Measurements from ENCODE around the gene LDHAL6B. TPM values are rescaled to one million over a fixed set of nuclear protein-coding genes. Genes with fewer than 3 reads are reported as not detected.

LDHAL6B gene
- total and polyA plus RNA-seq, 2 experiments from 2014 or later, result not detected

- no peak for TF ChIP-seq EZH2phosphoT487 (IDR thresholded peaks at IDR 0.05; ENCODE audit: unreplicated experiment)
- TF ChIP-seq, protein P1, sequence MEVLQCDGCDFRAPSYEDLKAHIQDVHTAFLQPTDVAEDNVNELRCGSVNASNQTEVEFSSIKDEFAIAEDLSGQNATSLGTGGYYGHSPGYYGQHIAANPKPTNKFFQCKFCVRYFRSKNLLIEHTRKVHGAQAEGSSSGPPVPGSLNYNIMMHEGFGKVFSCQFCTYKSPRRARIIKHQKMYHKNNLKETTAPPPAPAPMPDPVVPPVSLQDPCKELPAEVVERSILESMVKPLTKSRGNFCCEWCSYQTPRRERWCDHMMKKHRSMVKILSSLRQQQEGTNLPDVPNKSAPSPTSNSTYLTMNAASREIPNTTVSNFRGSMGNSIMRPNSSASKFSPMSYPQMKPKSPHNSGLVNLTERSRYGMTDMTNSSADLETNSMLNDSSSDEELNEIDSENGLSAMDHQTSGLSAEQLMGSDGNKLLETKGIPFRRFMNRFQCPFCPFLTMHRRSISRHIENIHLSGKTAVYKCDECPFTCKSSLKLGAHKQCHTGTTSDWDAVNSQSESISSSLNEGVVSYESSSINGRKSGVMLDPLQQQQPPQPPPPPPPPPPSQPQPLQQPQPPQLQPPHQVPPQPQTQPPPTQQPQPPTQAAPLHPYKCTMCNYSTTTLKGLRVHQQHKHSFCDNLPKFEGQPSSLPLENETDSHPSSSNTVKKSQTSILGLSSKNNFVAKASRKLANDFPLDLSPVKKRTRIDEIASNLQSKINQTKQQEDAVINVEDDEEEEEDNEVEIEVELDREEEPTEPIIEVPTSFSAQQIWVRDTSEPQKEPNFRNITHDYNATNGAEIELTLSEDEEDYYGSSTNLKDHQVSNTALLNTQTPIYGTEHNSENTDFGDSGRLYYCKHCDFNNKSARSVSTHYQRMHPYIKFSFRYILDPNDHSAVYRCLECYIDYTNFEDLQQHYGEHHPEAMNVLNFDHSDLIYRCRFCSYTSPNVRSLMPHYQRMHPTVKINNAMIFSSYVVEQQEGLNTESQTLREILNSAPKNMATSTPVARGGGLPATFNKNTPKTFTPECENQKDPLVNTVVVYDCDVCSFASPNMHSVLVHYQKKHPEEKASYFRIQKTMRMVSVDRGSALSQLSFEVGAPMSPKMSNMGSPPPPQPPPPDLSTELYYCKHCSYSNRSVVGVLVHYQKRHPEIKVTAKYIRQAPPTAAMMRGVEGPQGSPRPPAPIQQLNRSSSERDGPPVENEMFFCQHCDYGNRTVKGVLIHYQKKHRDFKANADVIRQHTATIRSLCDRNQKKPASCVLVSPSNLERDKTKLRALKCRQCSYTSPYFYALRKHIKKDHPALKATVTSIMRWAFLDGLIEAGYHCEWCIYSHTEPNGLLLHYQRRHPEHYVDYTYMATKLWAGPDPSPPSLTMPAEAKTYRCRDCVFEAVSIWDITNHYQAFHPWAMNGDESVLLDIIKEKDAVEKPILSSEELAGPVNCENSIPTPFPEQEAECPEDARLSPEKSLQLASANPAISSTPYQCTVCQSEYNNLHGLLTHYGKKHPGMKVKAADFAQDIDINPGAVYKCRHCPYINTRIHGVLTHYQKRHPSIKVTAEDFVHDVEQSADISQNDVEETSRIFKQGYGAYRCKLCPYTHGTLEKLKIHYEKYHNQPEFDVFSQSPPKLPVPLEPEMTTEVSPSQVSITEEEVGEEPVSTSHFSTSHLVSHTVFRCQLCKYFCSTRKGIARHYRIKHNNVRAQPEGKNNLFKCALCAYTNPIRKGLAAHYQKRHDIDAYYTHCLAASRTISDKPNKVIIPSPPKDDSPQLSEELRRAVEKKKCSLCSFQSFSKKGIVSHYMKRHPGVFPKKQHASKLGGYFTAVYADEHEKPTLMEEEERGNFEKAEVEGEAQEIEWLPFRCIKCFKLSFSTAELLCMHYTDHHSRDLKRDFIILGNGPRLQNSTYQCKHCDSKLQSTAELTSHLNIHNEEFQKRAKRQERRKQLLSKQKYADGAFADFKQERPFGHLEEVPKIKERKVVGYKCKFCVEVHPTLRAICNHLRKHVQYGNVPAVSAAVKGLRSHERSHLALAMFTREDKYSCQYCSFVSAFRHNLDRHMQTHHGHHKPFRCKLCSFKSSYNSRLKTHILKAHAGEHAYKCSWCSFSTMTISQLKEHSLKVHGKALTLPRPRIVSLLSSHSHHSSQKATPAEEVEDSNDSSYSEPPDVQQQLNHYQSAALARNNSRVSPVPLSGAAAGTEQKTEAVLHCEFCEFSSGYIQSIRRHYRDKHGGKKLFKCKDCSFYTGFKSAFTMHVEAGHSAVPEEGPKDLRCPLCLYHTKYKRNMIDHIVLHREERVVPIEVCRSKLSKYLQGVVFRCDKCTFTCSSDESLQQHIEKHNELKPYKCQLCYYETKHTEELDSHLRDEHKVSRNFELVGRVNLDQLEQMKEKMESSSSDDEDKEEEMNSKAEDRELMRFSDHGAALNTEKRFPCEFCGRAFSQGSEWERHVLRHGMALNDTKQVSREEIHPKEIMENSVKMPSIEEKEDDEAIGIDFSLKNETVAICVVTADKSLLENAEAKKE (CRISPR knock-in tag; IDR thresholded peaks at IDR 0.05), result no peak
- TF ChIP-seq, protein P2, sequence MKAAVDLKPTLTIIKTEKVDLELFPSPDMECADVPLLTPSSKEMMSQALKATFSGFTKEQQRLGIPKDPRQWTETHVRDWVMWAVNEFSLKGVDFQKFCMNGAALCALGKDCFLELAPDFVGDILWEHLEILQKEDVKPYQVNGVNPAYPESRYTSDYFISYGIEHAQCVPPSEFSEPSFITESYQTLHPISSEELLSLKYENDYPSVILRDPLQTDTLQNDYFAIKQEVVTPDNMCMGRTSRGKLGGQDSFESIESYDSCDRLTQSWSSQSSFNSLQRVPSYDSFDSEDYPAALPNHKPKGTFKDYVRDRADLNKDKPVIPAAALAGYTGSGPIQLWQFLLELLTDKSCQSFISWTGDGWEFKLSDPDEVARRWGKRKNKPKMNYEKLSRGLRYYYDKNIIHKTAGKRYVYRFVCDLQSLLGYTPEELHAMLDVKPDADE (IDR thresholded peaks at IDR 0.05), result no peak
Measured at GRCh38 chr15:59200560-59200959, 6.1 kb upstream of the LDHAL6B start (continued).

DNA sequence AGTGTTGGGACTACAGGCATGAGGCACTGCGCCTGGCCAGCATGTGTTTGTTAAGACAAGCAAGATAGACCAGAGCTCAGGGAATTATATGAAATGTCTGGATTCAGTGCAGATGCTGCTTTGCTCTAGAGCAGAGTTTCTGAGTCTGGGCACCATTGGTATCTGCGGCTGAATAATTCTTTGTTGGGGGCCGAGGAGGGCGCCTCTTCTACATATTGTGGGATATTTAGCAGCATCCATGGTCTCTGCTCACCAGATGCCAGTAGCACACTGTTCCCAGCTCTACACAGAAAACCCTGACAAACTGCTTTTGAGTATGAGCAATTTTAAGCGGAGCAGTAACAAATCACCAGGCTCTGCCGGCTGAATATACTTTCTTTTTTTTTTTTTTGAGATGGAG lies 3.6 kb upstream of the LDHAL6B start:
- H3K36me3 Mint-ChIP-seq (ENCODE audit: low read depth), result peaks cover 27% of the 10 kb centered on the region
- TF ChIP-seq ZNF114 (CRISPR knock-in tag; IDR thresholded peaks at IDR 0.05), result no peak
- Histone ChIP-seq H3K27ac (ENCODE audit: low read depth) (no peak overlapping the region), H3F3A (replicated peaks; ENCODE audit: low read depth) (no peaks in the 10 kb centered on the region), H3K4me1 (ENCODE audit: insufficient read depth) (no peaks in the 10 kb centered on the region), H4K20me1 (replicated peaks; ENCODE audit: insufficient read depth) (peaks cover 5% of the 10 kb centered on the region; the same call in 1 of the 2 replicates), H3K79me2 (replicated peaks; ENCODE audit: insufficient read depth) (no peaks in the 10 kb centered on the region), H3K4me2 (no peak overlapping the region), H3K4me3 (no peak overlapping the region), H3K36me3 (ENCODE audit: insufficient read depth) (peaks cover 19% of the 10 kb centered on the region), H3K27me3 (ENCODE audit: insufficient read depth) (no peaks in the 10 kb centered on the region), H3K9me2 (ENCODE audit: insufficient read depth) (no peaks in the 10 kb centered on the region), H2AFZ (no peak overlapping the region)
- H3K9me3 Mint-ChIP-seq, result no peaks in the 10 kb centered on the region
- no peaks in the 10 kb centered on the region for H3K27me3 Mint-ChIP-seq (ENCODE audit: insufficient read depth, low read depth, poor library complexity)
- no peak overlapping the region for H3K27ac Mint-ChIP-seq
- H3K4me1 Mint-ChIP-seq, result no peaks in the 10 kb centered on the region
- DNase-seq (ENCODE audit: low spot score), result no peak
- H3K4me3 Mint-ChIP-seq, result no peak overlapping the region
- no peak for ATAC-seq
